ENCODE measurements around the gene LDLRAD4. TPM values are rescaled to one million over a fixed set of nuclear protein-coding genes. Genes with fewer than 3 reads are reported as not detected.

LDLRAD4 gene
- total RNA-seq, 1 experiment from 2014 or later: 204 TPM

GRCh38 chr18:13649397-13650390, 431.1 kb downstream of the LDLRAD4 start:
- H3K36me3 ChIP-seq (ENCODE audit: insufficient read depth, low read length): peaks cover 26% of the 10 kb centered on the region
- no peaks in the 10 kb centered on the region for H3K79me2 ChIP-seq (ENCODE audit: low read length)
- H3K4me2 ChIP-seq (ENCODE audit: low read depth, low read length, poor library complexity, severe bottlenecking): no peak overlapping the region
- H3K27ac ChIP-seq (ENCODE audit: low read length): peak overlapping the region; percentile 46; the same call in 1 of the 2 replicates
- no peak overlapping the region for H3K4me3 ChIP-seq (ENCODE audit: low read length)
- H3K9me3 ChIP-seq (ENCODE audit: low read length): no peaks in the 10 kb centered on the region
- H3K27me3 ChIP-seq (ENCODE audit: low read length): no peaks in the 10 kb centered on the region
- H3K9ac ChIP-seq (ENCODE audit: low read length): no peak overlapping the region
- H4K20me1 ChIP-seq (ENCODE audit: insufficient read depth, low read depth, low read length): no peaks in the 10 kb centered on the region
- no peaks in the 10 kb centered on the region for H3K9me2 ChIP-seq (replicated peaks; ENCODE audit: insufficient read depth, low read length)
- H2AFZ ChIP-seq (ENCODE audit: low read length): no peak overlapping the region
- peaks cover 74% of the 10 kb centered on the region for H3K4me1 ChIP-seq (ENCODE audit: low read length)
- DNase-seq: peak; percentile 51

GRCh38 chr18:13653746-13654433, 435.3 kb downstream of the LDLRAD4 start:
- H3K36me3 ChIP-seq (ENCODE audit: insufficient read depth, low read length): no peaks in the 10 kb centered on the region
- H2AFZ ChIP-seq (ENCODE audit: low read length): no peak overlapping the region
- DNase-seq: no peak
- H4K20me1 ChIP-seq (ENCODE audit: insufficient read depth, low read depth, low read length): no peaks in the 10 kb centered on the region
- H3K9ac ChIP-seq (ENCODE audit: low read length): no peak overlapping the region
- H3K9me3 ChIP-seq (ENCODE audit: low read length): no peaks in the 10 kb centered on the region
- no peaks in the 10 kb centered on the region for H3K79me2 ChIP-seq (ENCODE audit: low read length)
- H3K9me2 ChIP-seq (replicated peaks; ENCODE audit: insufficient read depth, low read length): no peaks in the 10 kb centered on the region
- H3K4me1 ChIP-seq (ENCODE audit: low read length): peaks cover 55% of the 10 kb centered on the region
- no peaks in the 10 kb centered on the region for H3K27me3 ChIP-seq (ENCODE audit: low read length)
- no peak overlapping the region for H3K4me2 ChIP-seq (ENCODE audit: low read depth, low read length, poor library complexity, severe bottlenecking)
- H3K4me3 ChIP-seq (ENCODE audit: low read length): no peak overlapping the region
- peak overlapping the region; percentile 49 for H3K27ac ChIP-seq (ENCODE audit: low read length)

GRCh38 chr18:13657974-13658373, 439.4 kb downstream of the LDLRAD4 start:
- Histone ChIP-seq H3K4me2 (ENCODE audit: low read depth, low read length, poor library complexity, severe bottlenecking) (no peak overlapping the region), H3K9me2 (replicated peaks; ENCODE audit: insufficient read depth, low read length) (no peaks in the 10 kb centered on the region), H3K27ac (ENCODE audit: low read length) (no peak overlapping the region), H4K20me1 (ENCODE audit: insufficient read depth, low read depth, low read length) (no peaks in the 10 kb centered on the region), H3K27me3 (ENCODE audit: low read length) (no peaks in the 10 kb centered on the region), H3K9me3 (ENCODE audit: low read length) (no peaks in the 10 kb centered on the region), H2AFZ (ENCODE audit: low read length) (no peak overlapping the region), H3K36me3 (ENCODE audit: insufficient read depth, low read length) (no peaks in the 10 kb centered on the region), H3K4me1 (ENCODE audit: low read length) (peaks cover 18% of the 10 kb centered on the region), H3K4me3 (ENCODE audit: low read length) (no peak overlapping the region), H3K9ac (ENCODE audit: low read length) (no peak overlapping the region), H3K79me2 (ENCODE audit: low read length) (no peaks in the 10 kb centered on the region)
- no peak for DNase-seq

GRCh38 chr18:13658436-13659204, 440.1 kb downstream of the LDLRAD4 start:
- no peak overlapping the region for H3K27ac ChIP-seq (ENCODE audit: low read length)
- no peak overlapping the region for H3K4me3 ChIP-seq (ENCODE audit: low read length)
- no peaks in the 10 kb centered on the region for H4K20me1 ChIP-seq (ENCODE audit: insufficient read depth, low read depth, low read length)
- no peaks in the 10 kb centered on the region for H3K9me3 ChIP-seq (ENCODE audit: low read length)
- H3K9me2 ChIP-seq (replicated peaks; ENCODE audit: insufficient read depth, low read length): no peaks in the 10 kb centered on the region
- H3K36me3 ChIP-seq (ENCODE audit: insufficient read depth, low read length): no peaks in the 10 kb centered on the region
- peaks cover 11% of the 10 kb centered on the region for H3K4me1 ChIP-seq (ENCODE audit: low read length)
- H3K4me2 ChIP-seq (ENCODE audit: low read depth, low read length, poor library complexity, severe bottlenecking): no peak overlapping the region
- no peaks in the 10 kb centered on the region for H3K79me2 ChIP-seq (ENCODE audit: low read length)
- no peak for DNase-seq
- H3K27me3 ChIP-seq (ENCODE audit: low read length): no peaks in the 10 kb centered on the region
- no peak overlapping the region for H2AFZ ChIP-seq (ENCODE audit: low read length)
- H3K9ac ChIP-seq (ENCODE audit: low read length): no peak overlapping the region

- no peaks in the 10 kb centered on the region for H3K9me3 ChIP-seq (ENCODE audit: low read length)
- no peaks in the 10 kb centered on the region for H3K36me3 ChIP-seq (ENCODE audit: insufficient read depth, low read length)
- H3K79me2 ChIP-seq (ENCODE audit: low read length): peaks cover 14% of the 10 kb centered on the region
- no peaks in the 10 kb centered on the region for H3K27me3 ChIP-seq (ENCODE audit: low read length)
- H2AFZ ChIP-seq (ENCODE audit: low read length): no peak overlapping the region
- H3K27ac ChIP-seq (ENCODE audit: low read length): no peak overlapping the region
- H3K4me2 ChIP-seq (ENCODE audit: low read depth, low read length, poor library complexity, severe bottlenecking): no peak overlapping the region
- H3K9me2 ChIP-seq (replicated peaks; ENCODE audit: insufficient read depth, low read length): no peaks in the 10 kb centered on the region
- no peak for DNase-seq
- no peaks in the 10 kb centered on the region for H3K4me1 ChIP-seq (ENCODE audit: low read length)
- no peak overlapping the region for H3K9ac ChIP-seq (ENCODE audit: low read length)
- H4K20me1 ChIP-seq (ENCODE audit: insufficient read depth, low read depth, low read length): no peaks in the 10 kb centered on the region
- H3K4me3 ChIP-seq (ENCODE audit: low read length): no peak overlapping the region
These were observed 441.9 kb downstream of the LDLRAD4 start for GRCh38 chr18:13660510-13660909.

GRCh38 chr18:13661051-13661778, 442.7 kb downstream of the LDLRAD4 start:
- Histone ChIP-seq H3K9me2 (replicated peaks; ENCODE audit: insufficient read depth, low read length) (no peaks in the 10 kb centered on the region), H3K4me3 (ENCODE audit: low read length) (no peak overlapping the region), H3K36me3 (ENCODE audit: insufficient read depth, low read length) (peaks cover 3% of the 10 kb centered on the region; the same call in 1 of the 2 replicates), H3K27ac (ENCODE audit: low read length) (no peak overlapping the region), H3K27me3 (ENCODE audit: low read length) (no peaks in the 10 kb centered on the region), H3K9ac (ENCODE audit: low read length) (no peak overlapping the region), H3K9me3 (ENCODE audit: low read length) (no peaks in the 10 kb centered on the region), H3K79me2 (ENCODE audit: low read length) (peaks cover 20% of the 10 kb centered on the region), H3K4me1 (ENCODE audit: low read length) (no peaks in the 10 kb centered on the region), H2AFZ (ENCODE audit: low read length) (no peak overlapping the region), H3K4me2 (ENCODE audit: low read depth, low read length, poor library complexity, severe bottlenecking) (no peak overlapping the region), H4K20me1 (ENCODE audit: insufficient read depth, low read depth, low read length) (no peaks in the 10 kb centered on the region)
- no peak for DNase-seq

DNA sequence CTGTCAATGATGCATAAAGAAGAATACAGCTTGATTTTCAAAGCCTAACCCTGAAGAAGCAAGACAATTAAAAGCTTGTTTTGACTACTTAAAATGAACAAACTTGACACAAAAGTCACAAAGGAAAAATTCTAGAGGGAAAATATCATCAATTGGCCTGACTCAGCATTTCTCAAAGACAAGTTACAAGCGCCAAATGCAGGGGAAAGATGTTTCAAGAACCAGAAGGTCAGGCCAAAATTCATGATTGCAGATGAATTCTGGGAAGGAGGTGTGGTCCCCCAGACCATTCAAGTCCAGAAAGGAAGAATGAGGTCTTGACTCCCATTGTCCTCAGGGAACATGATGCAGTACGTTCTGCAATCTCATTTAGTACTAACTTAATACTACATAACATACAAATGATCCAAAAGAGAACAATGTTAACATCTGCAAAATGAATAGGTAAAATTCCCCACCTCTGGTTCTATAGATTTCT, 443.3 kb downstream of the LDLRAD4 start:
- H3K27me3 ChIP-seq (ENCODE audit: low read length): no peaks in the 10 kb centered on the region
- no peak overlapping the region for H2AFZ ChIP-seq (ENCODE audit: low read length)
- H3K9me3 ChIP-seq (ENCODE audit: low read length): no peaks in the 10 kb centered on the region
- H3K9me2 ChIP-seq (replicated peaks; ENCODE audit: insufficient read depth, low read length): no peaks in the 10 kb centered on the region
- H3K4me3 ChIP-seq (ENCODE audit: low read length): no peak overlapping the region
- DNase-seq: no peak
- H4K20me1 ChIP-seq (ENCODE audit: insufficient read depth, low read depth, low read length): 0 out of 2 replicates have a peak, but pooled peaks cover 3% of the 10 kb centered on the region
- no peak overlapping the region for H3K9ac ChIP-seq (ENCODE audit: low read length)
- peaks cover 9% of the 10 kb centered on the region for H3K36me3 ChIP-seq (ENCODE audit: insufficient read depth, low read length)
- H3K27ac ChIP-seq (ENCODE audit: low read length): no peak overlapping the region
- no peaks in the 10 kb centered on the region for H3K4me1 ChIP-seq (ENCODE audit: low read length)
- H3K4me2 ChIP-seq (ENCODE audit: low read depth, low read length, poor library complexity, severe bottlenecking): no peak overlapping the region
- H3K79me2 ChIP-seq (ENCODE audit: low read length): peaks cover 26% of the 10 kb centered on the region

Data from Karpas-422 (cell line).